ENCODE measurements around the gene PANK4.

The PANK4 gene

GRCh38 chr1:2512862-2513421 is 13.5 kb downstream of the PANK4 start:
- DNase-seq (ENCODE audit: low read depth): no peak

- no peak for DNase-seq (ENCODE audit: low read depth)
Measured at GRCh38 chr1:2510366-2511155, 15.8 kb downstream of the PANK4 start.

GRCh38 chr1:2509589-2509988 is 16.8 kb downstream of the PANK4 start:
- no peak for DNase-seq (ENCODE audit: low read depth)

GRCh38 chr1:2508751-2509150 is 17.6 kb downstream of the PANK4 start:
- no peak for DNase-seq (ENCODE audit: low read depth)

- no peak for DNase-seq (ENCODE audit: low read depth)
Measured at GRCh38 chr1:2508180-2508579, 18.2 kb downstream of the PANK4 start.

GRCh38 chr1:2507744-2508155 is 18.6 kb downstream of the PANK4 start:
- DNase-seq (ENCODE audit: low read depth): no peak

- DNase-seq (ENCODE audit: low read depth): no peak
Measured at GRCh38 chr1:2506901-2507565, 19.4 kb downstream of the PANK4 start.

GRCh38 chr1:2506007-2506860 is 20.2 kb downstream of the PANK4 start:
- no peak for DNase-seq (ENCODE audit: low read depth)

GRCh38 chr1:2505461-2505994 is 20.9 kb downstream of the PANK4 start:
- DNase-seq (ENCODE audit: low read depth): no peak

GRCh38 chr1:2504949-2505272 is 21.5 kb downstream of the PANK4 start:
- no peak for DNase-seq (ENCODE audit: low read depth)

GRCh38 chr1:2504225-2504948 is 22.0 kb downstream of the PANK4 start:
- DNase-seq (ENCODE audit: low read depth): no peak

- DNase-seq (ENCODE audit: low read depth): no peak
Measured at GRCh38 chr1:2503554-2504224, 22.7 kb downstream of the PANK4 start.

GRCh38 chr1:2502661-2503553 is 23.5 kb downstream of the PANK4 start:
- no peak for DNase-seq (ENCODE audit: low read depth)

- no peak for DNase-seq (ENCODE audit: low read depth)
Measured at GRCh38 chr1:2502210-2502609, 24.2 kb downstream of the PANK4 start.

GRCh38 chr1:2501820-2502119 is 24.6 kb downstream of the PANK4 start:
- DNase-seq (ENCODE audit: low read depth): no peak

GRCh38 chr1:2501041-2501819 is 25.2 kb downstream of the PANK4 start:
- DNase-seq (ENCODE audit: low read depth): no peak

GRCh38 chr1:2499986-2500596 is 26.3 kb downstream of the PANK4 start:
- DNase-seq (ENCODE audit: low read depth): peak; percentile 78

- DNase-seq (ENCODE audit: low read depth): no peak
Measured at GRCh38 chr1:2499260-2499659, 27.1 kb downstream of the PANK4 start.

- DNase-seq (ENCODE audit: low read depth): no peak
Measured at GRCh38 chr1:2498648-2499047, 27.7 kb downstream of the PANK4 start.

All from CMK (cell line).